H1 (cell line): ENCODE data around the gene RHOBTB1. TPM values are rescaled to one million over a fixed set of nuclear protein-coding genes. Genes with fewer than 3 reads are reported as not detected.

Experiments used
- CTCF ChIA-PET: fragments of 300-600 bp; sonication (Branson Sonifier 250); formaldehyde crosslinking; loops from one replicate; lab custom pipeline; 2021; ENCODE audit not compliant: partially characterized antibody; lab: Charles Lee
- POLR2A ChIA-PET: fragments of 300-600 bp; sonication (Branson Sonifier 250); formaldehyde crosslinking; loops from one replicate; lab custom pipeline; 2021; ENCODE audit warnings: inconsistent platforms; ENCODE audit not compliant: partially characterized antibody; lab: Charles Lee
- DNase-seq, 2 experiments: peaks; one replicate each; pipeline versions ENCODE4 v3.0.0 to v3.0.0-alpha.2; 2010 to 2022; ENCODE audit warnings: low spot score in 2 of 2, low read depth in 1 of 2, mixed read lengths in 1 of 2
- FAIRE-seq: peaks from 2 replicates; lab custom pipeline; 2011; peaks lifted over from hg19 to GRCh38; lab: Jason Lieb, UNC
- H2AFZ ChIP-seq: 2 replicates; pipeline ENCODE4 v1.8.1; 2012; ENCODE audit warnings: low read length, inconsistent platforms
- H2AK5ac ChIP-seq: 2 replicates; pipeline ENCODE4 v1.6.1; 2013; ENCODE audit warnings: low read depth, low read length
- H2BK120ac ChIP-seq: replicated peaks from 2 replicates; pipeline ENCODE3; 2013; ENCODE audit warnings: low read depth, low read length, inconsistent platforms
- H2BK12ac ChIP-seq: 2 replicates; pipeline ENCODE4 v1.6.1; 2013; ENCODE audit warnings: low read depth, low read length
- H2BK15ac ChIP-seq: 2 replicates; pipeline ENCODE4 v1.6.1; 2013; ENCODE audit warnings: low read length
- H2BK20ac ChIP-seq: 2 replicates; pipeline ENCODE4 v1.6.1; 2013; ENCODE audit warnings: low read length
- H2BK5ac ChIP-seq: 2 replicates; pipeline ENCODE4 v1.6.1; 2013; ENCODE audit warnings: low read depth, low read length
- H3K14ac ChIP-seq: 2 replicates; pipeline ENCODE4 v1.6.1; 2013; ENCODE audit warnings: inconsistent platforms; ENCODE audit not compliant: insufficient read length
- H3K18ac ChIP-seq: 2 replicates; pipeline ENCODE4 v1.6.1; 2013; ENCODE audit warnings: low read length; ENCODE audit errors: extremely low read depth
- H3K23ac ChIP-seq: 2 replicates; pipeline ENCODE4 v1.6.1; 2013; ENCODE audit warnings: inconsistent platforms; ENCODE audit not compliant: insufficient read length
- H3K23me2 ChIP-seq: 2 replicates; pipeline ENCODE4 v1.6.1; 2013; ENCODE audit warnings: low read depth, low read length
- H3K27ac ChIP-seq: 2 replicates; pipeline ENCODE4 v1.6.1; 2011; ENCODE audit warnings: low read depth, low read length, inconsistent platforms
- H3K27me3 ChIP-seq, 4 experiments: replicated peaks in 1 of 4; 1 replicate in 1 of 4; 2 replicates in 3 of 4; pipeline versions ENCODE4 v1.6.1 to v1.8.1; 2011 to 2013; ENCODE audit warnings: low read length in 3 of 4, mild to moderate bottlenecking in 3 of 4, inconsistent platforms in 2 of 4, mixed read lengths in 2 of 4, moderate library complexity in 1 of 4; ENCODE audit not compliant: control insufficient read depth in 3 of 4, insufficient read depth in 3 of 4; ENCODE audit errors: extremely low read depth in 1 of 4
- H3K36me3 ChIP-seq, 4 experiments: 2 replicates each; pipeline versions ENCODE4 v1.6.1 to v1.8.1; 2011 to 2013; ENCODE audit warnings: mild to moderate bottlenecking in 4 of 4, low read length in 3 of 4, moderate library complexity in 2 of 4, control low read depth in 1 of 4, inconsistent platforms in 1 of 4; ENCODE audit not compliant: insufficient read depth in 4 of 4, control insufficient read depth in 2 of 4
- H3K4ac ChIP-seq: replicated peaks from 2 replicates; pipeline ENCODE3; 2013; ENCODE audit warnings: low read length, low read depth, mixed read lengths, inconsistent platforms; ENCODE audit not compliant: insufficient read length
- H3K4me1 ChIP-seq, 4 experiments: replicated peaks in 1 of 4; 1 replicate in 1 of 4; 2 replicates in 3 of 4; pipeline versions ENCODE4 v1.6.1 to v1.8.1; 2011 to 2013; ENCODE audit warnings: low read length in 3 of 4, inconsistent platforms in 2 of 4, mixed read lengths in 1 of 4; ENCODE audit not compliant: insufficient read depth in 4 of 4, control insufficient read depth in 3 of 4
- H3K4me2 ChIP-seq, 2 experiments: 2 replicates each; pipeline versions ENCODE4 v1.6.1 to v1.8.1; 2011 to 2013; ENCODE audit warnings: low read depth in 2 of 2, low read length in 2 of 2, control low read depth in 1 of 2, inconsistent platforms in 1 of 2, mild to moderate bottlenecking in 1 of 2; ENCODE audit not compliant: insufficient read depth in 1 of 2
- H3K4me3 ChIP-seq, 4 experiments: fragments of 200-600, 300-600 bp in 1 of 4; sonication (generic), shearing (Covaris generic), sonication (Bioruptor Twin) in 1 of 4; 2 replicates each; pipeline versions ENCODE4 v1.5.1 to v1.8.1; 2011 to 2016; ENCODE audit warnings: low read length in 4 of 4, low read depth in 3 of 4, control low read depth in 2 of 4, inconsistent platforms in 2 of 4, mild to moderate bottlenecking in 2 of 4, mixed read lengths in 1 of 4, moderate library complexity in 1 of 4; ENCODE audit not compliant: insufficient read depth in 2 of 4; ENCODE audit errors: extremely low read depth in 1 of 4
- H3K56ac ChIP-seq: replicated peaks from 2 replicates; pipeline ENCODE3; 2013; ENCODE audit warnings: low read depth, mild to moderate bottlenecking, mixed read lengths, low read length, inconsistent platforms; ENCODE audit not compliant: insufficient read length
- H3K79me1 ChIP-seq: 2 replicates; pipeline ENCODE4 v1.6.1; 2013; ENCODE audit warnings: low read depth, low read length, control low read depth
- H3K79me2 ChIP-seq, 2 experiments: 2 replicates each; pipeline versions ENCODE4 v1.6.1 to v1.8.1; 2012 to 2013; ENCODE audit warnings: low read length in 2 of 2, mild to moderate bottlenecking in 2 of 2, inconsistent platforms in 1 of 2; ENCODE audit not compliant: insufficient read depth in 2 of 2, control insufficient read depth in 1 of 2
- H3K9ac ChIP-seq, 4 experiments: replicated peaks in 1 of 4; 1 replicate in 1 of 4; 2 replicates in 3 of 4; pipeline versions ENCODE4 v1.6.1 to v1.8.1; 2011 to 2013; ENCODE audit warnings: low read depth in 3 of 4, low read length in 3 of 4, control low read depth in 2 of 4, mild to moderate bottlenecking in 2 of 4, moderate library complexity in 2 of 4, inconsistent platforms in 1 of 4; ENCODE audit errors: extremely low read depth in 1 of 4
- H3K9me3 ChIP-seq, 2 experiments: 2 replicates each; pipeline versions ENCODE4 v1.6.1 to v1.8.1; 2012 to 2013; ENCODE audit warnings: mild to moderate bottlenecking in 2 of 2, moderate library complexity in 2 of 2, control low read depth in 1 of 2, inconsistent platforms in 1 of 2, low read depth in 1 of 2, low read length in 1 of 2, mixed read lengths in 1 of 2; ENCODE audit not compliant: insufficient read depth in 2 of 2
- H4K20me1 ChIP-seq, 2 experiments: replicated peaks in 1 of 2; 2 replicates each; pipeline versions ENCODE3 to v1.8.1; 2011 to 2013; ENCODE audit warnings: inconsistent platforms in 2 of 2, low read length in 2 of 2, mild to moderate bottlenecking in 1 of 2; ENCODE audit not compliant: insufficient read depth in 2 of 2, control insufficient read depth in 1 of 2
- H4K5ac ChIP-seq: 2 replicates; pipeline ENCODE4 v1.6.1; 2013; ENCODE audit warnings: low read length, low read depth, mixed read lengths, inconsistent platforms; ENCODE audit not compliant: insufficient read length
- H4K8ac ChIP-seq: 2 replicates; pipeline ENCODE4 v1.8.0; 2013; ENCODE audit warnings: mild to moderate bottlenecking, moderate library complexity, low read length, inconsistent platforms; ENCODE audit not compliant: insufficient read depth; ENCODE audit errors: extremely low read depth
- H4K91ac ChIP-seq: replicated peaks from 2 replicates; pipeline ENCODE3; 2013; ENCODE audit warnings: low read length, mixed read lengths, inconsistent platforms; ENCODE audit not compliant: insufficient read length
- CHD1 ChIP-seq: IDR thresholded peaks from 2 replicates; pipeline ENCODE4 v1.6.1; 2012; ENCODE audit warnings: low read depth, low read length, improper control_type of control experiment
- EP300 ChIP-seq, 2 experiments: IDR thresholded peaks; 1 replicate in 1 of 2; 2 replicates in 1 of 2; pipeline ENCODE4 v1.6.1; 2011 to 2012; ENCODE audit warnings: low read depth in 2 of 2, low read length in 2 of 2, mild to moderate bottlenecking in 2 of 2, borderline replicate concordance in 1 of 2, inconsistent platforms in 1 of 2, moderate library complexity in 1 of 2
- GABPA ChIP-seq: IDR thresholded peaks from 2 replicates; pipeline ENCODE4 v1.6.1; 2011; ENCODE audit warnings: mild to moderate bottlenecking, low read length, moderate library complexity, borderline replicate concordance; ENCODE audit not compliant: insufficient read depth
- SIRT6 ChIP-seq: IDR thresholded peaks from one replicate; pipeline ENCODE4 v1.7.1; 2012; ENCODE audit warnings: low read length, inconsistent platforms
- SRF ChIP-seq: IDR thresholded peaks from 2 replicates; pipeline ENCODE4 v1.6.1; 2011; ENCODE audit warnings: mild to moderate bottlenecking, low read depth, low read length, moderate library complexity
- ZNF274 ChIP-seq: IDR thresholded peaks from 2 replicates; pipeline ENCODE4 v1.7.0; 2012; ENCODE audit warnings: low read length, borderline replicate concordance; ENCODE audit errors: extremely low read depth
- WGBS, 2 experiments: shearing (Covaris generic) in 1 of 2; methylation state at CpG; one replicate each; pipeline versions ENCODE4 v1.1.6 to v1.1.7; 2013 to 2015; ENCODE audit warnings: low lambda C conversion rate in 2 of 2, mixed read lengths in 2 of 2, inconsistent platforms in 1 of 2, low coverage in 1 of 2, missing lambda C conversion rate in 1 of 2; ENCODE audit not compliant: insufficient replicate concordance in 2 of 2, insufficient coverage in 1 of 2, insufficient read length in 1 of 2; ENCODE audit errors: extremely low coverage in 1 of 2, missing lambda C conversion rate in 1 of 2; 5-methylcytosine and 5-hydroxymethylcytosine counted together
- polyA plus RNA-seq, 7 experiments: library from polyadenylated mRNA; depleted of rRNA in 3 of 7; stranded (reverse) in 5 of 7; unstranded in 2 of 7; fragments of >200 nt in 5 of 7; fragments of 200-250 nt in 2 of 7; gene quantifications; 1 replicate in 5 of 7; 2 replicates in 1 of 7; 4 replicates in 1 of 7; pipeline versions ENCODE4 v1.2.1 to v1.2.3, GENCODE V29; 2011 to 2013; ENCODE audit warnings: missing spikeins in 2 of 7, mixed read lengths in 2 of 7
- total RNA-seq: library from RNA; stranded (reverse); fragmentation: NEBNext Ultra II Directional; extraction: Animal tissue kit (Norgen Biotek cat#: 25700); gene quantifications from 2 replicates; pipeline ENCODE4 v1.2.1, GENCODE V29; 2021

RHOBTB1 gene
- total and polyA plus RNA-seq, 2 of the 8 experiments (the other 6 are each of a cell fraction or from before 2014, with no cell fraction given), result 6.1 to 7.4 TPM

DNA sequence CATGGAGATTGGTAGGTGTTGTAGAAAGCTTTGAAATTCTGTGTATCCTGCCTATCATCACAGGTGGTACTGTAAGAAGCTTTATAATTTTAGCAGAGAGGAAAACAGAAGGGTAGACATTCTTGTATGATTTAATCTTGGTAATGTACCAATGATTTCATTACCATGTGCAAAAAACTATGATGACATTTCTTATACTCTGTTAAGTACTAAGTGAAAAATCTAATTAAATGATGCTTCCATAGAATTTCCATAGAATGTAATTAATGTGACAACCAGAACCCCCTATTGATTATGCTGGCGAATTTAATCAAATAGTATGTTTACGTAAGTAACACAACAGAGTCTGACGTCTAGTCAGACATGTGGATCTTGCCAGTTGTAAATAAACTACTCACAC, 16.0 kb upstream of the RHOBTB1 start:
- no peaks in the 10 kb centered on the region for H3K79me2 ChIP-seq
- H4K91ac ChIP-seq, result no peak overlapping the region
- no peak overlapping the region for H2BK20ac ChIP-seq
- H2BK12ac ChIP-seq, result no peak overlapping the region
- CTCF ChIA-PET, result interaction anchor here (0.7 to 3.4 kb wide), 6 partner anchors 8 to 145 kb away, joined by 3 to 22 read pairs (median 4); no protein-coding TSS in a partner anchor
- no peaks in the 10 kb centered on the region for H3K79me1 ChIP-seq
- no peak overlapping the region for H3K27ac ChIP-seq
- no peak overlapping the region for H3K9ac ChIP-seq
- no peak overlapping the region for H2AFZ ChIP-seq
- H2BK5ac ChIP-seq, result no peak overlapping the region
- H2AK5ac ChIP-seq, result no peak overlapping the region
- no peak overlapping the region for H4K8ac ChIP-seq
- no peaks in the 10 kb centered on the region for H3K9me3 ChIP-seq
- H4K5ac ChIP-seq, result no peak overlapping the region
- H3K18ac ChIP-seq, result no peak overlapping the region
- no peaks in the 10 kb centered on the region for H4K20me1 ChIP-seq
- H3K4me3 ChIP-seq, result no peak overlapping the region
- no peak overlapping the region for H3K4me2 ChIP-seq
- TF ChIP-seq CHD1 (no peak), SRF (no peak), SIRT6 (no peak), GABPA (no peak), ZNF274 (no peak), EP300 (IDR thresholded peaks at IDR 0.05; ENCODE audit: borderline replicate concordance in 1 of 2, low read depth in 2 of 2, low read length in 2 of 2) (no peak)
- TF ChIP-seq, all 59 proteins: peak for 0
- H3K23me2 ChIP-seq, result no peaks in the 10 kb centered on the region
- no peaks in the 10 kb centered on the region for H3K27me3 ChIP-seq
- H3K36me3 ChIP-seq, result no peaks in the 10 kb centered on the region
- no peak for DNase-seq
- no peak overlapping the region for H3K14ac ChIP-seq
- H3K23ac ChIP-seq, result no peak overlapping the region
- H3K4ac ChIP-seq, result no peak overlapping the region
- H2BK120ac ChIP-seq, result no peak overlapping the region
- WGBS, 2 experiments, result 95% methylated on average over 3 of the region's 3 CpGs; no CpG with 5 or more reads in 1 of the 2 experiments
- H3K56ac ChIP-seq, result no peak overlapping the region
- POLR2A ChIA-PET, result no interaction called here
- no peak for FAIRE-seq
- no peaks in the 10 kb centered on the region for H3K4me1 ChIP-seq
- no peak overlapping the region for H2BK15ac ChIP-seq
